ENCODE measurements around the gene IFNA13.

IFNA13 gene

DNA sequence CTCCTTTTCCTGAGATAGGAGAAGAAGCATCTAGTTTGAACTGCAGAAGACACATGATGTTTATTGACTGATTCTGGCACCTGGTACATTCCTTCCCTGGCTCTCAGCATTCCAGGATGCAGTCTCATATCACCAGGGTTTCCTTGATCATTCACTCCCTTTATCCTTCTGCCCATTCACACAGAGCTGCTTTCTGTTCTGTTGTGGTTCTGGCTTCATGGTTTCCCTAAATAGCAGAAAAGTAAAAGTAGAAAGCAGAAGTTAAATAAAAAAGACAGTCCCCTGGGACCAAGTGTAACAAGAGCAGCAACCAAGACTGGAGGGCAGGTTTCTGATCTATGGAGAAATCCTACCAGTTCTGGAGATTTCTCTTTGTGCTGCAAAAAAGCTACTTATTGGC is 44.2 kb upstream of the IFNA13 start (continued):
- TF ChIP-seq ZNF645 (tag by site-specific recombination; IDR thresholded peaks at IDR 0.05) = no peak
- TF ChIP-seq ZNF510 (tag by site-specific recombination; IDR thresholded peaks at IDR 0.05; ENCODE audit: insufficient replicate concordance) = no peak
- no peak for TF ChIP-seq ZNF148 (tag by site-specific recombination; IDR thresholded peaks at IDR 0.05; ENCODE audit: borderline replicate concordance)
- TF ChIP-seq ZNF24 (tag by site-specific recombination; IDR thresholded peaks at IDR 0.05) = no peak

DNA sequence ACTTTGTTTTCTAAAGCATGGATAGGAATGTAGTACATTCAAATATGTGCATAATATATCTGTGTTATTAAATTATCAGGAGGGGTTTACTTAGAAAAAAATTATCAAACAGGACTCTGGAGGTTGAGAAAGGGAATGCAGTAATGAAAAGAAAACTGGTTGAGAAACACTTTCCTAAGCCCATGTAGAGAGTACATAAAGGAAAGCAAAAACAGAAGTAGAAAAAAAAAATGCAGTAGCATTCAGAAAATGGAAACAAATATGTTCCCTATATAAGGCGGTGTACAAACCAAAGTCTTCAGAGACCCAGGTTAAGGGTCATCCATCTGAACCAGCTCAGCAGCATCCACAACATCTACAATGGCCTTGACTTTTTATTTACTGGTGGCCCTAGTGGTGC is 41.0 kb upstream of the IFNA13 start, which contains the start of gene IFNA8:
TSS of gene IFNA8 (plus strand) at position 301 of the 400 bp plus-strand sequence. CDS start at position 361, 60 bp downstream.
- CTCF ChIA-PET = interaction anchor here (1.0 to 5.9 kb wide), 2 partner anchors 13 to 225 kb away, joined by 3 to 28 read pairs; no protein-coding TSS in a partner anchor
- H3K27ac ChIP-seq (ENCODE audit: extremely low read depth, low read depth, low read length) = no peak within 1 kb of the TSS

DNA sequence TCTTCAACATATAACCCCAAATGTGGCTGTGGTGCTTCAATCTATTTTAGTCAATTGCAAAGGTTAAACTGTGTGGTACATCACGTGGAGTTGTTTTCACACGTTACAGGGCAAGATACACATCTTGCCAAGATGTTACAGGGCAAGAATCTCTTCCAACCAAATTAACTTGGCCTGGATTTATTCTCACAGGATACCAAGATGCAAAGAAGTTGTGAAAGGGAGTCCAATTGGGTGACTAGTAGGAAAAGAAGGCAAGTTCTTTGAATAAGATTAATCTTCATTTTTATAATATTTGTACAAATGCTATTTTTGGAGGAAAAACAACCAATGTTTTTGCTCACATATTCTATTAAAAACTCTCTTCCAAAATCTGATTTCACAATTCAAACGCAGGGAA is 36.3 kb upstream of the IFNA13 start:
- Histone ChIP-seq H3K36me3 (ENCODE audit: control insufficient read depth in 2 of 2, insufficient read depth in 1 of 2, low read length in 2 of 2) (no peaks in the 10 kb centered on the region), H3K4me1 (ENCODE audit: control insufficient read depth, insufficient read depth, low read length) (no peaks in the 10 kb centered on the region), H3K4me3 (ENCODE audit: low read depth, low read length) (no peak overlapping the region), H3K9me3 (ENCODE audit: control insufficient read depth, insufficient read depth, low read depth, low read length) (no peaks in the 10 kb centered on the region), H3K27ac (ENCODE audit: extremely low read depth, low read depth, low read length) (no peak overlapping the region)
- CTCF ChIA-PET = interaction anchor here (0.6 kb wide), 1 partner anchor 604 kb away, joined by 3 read pairs; no protein-coding TSS in a partner anchor
- POLR2A ChIA-PET = no interaction called here
- TF ChIP-seq SP7 (tag by site-specific recombination; IDR thresholded peaks at IDR 0.05) (no peak), ZNF670 (tag by site-specific recombination; IDR thresholded peaks at IDR 0.05; ENCODE audit: low read depth) (no peak), MEIS1 (CRISPR knock-in tag; IDR thresholded peaks at IDR 0.05; ENCODE audit: borderline replicate concordance) (no peak), ZNF658 (tag by site-specific recombination; IDR thresholded peaks at IDR 0.05) (no peak), ZNF571 (tag by site-specific recombination; IDR thresholded peaks at IDR 0.05) (no peak), ZNF311 (tag by site-specific recombination; IDR thresholded peaks at IDR 0.05; ENCODE audit: borderline replicate concordance) (no peak), ZNF37A (tag by site-specific recombination; IDR thresholded peaks at IDR 0.05) (no peak), BCL11B (tag by site-specific recombination; IDR thresholded peaks at IDR 0.05; ENCODE audit: low read depth) (no peak), WT1 (tag by site-specific recombination; IDR thresholded peaks at IDR 0.05) (no peak), ZBTB1 (tag by site-specific recombination; IDR thresholded peaks at IDR 0.05) (no peak), EGR2 (tag by site-specific recombination; IDR thresholded peaks at IDR 0.05; ENCODE audit: low read depth) (no peak), ZNF146 (tag by site-specific recombination; IDR thresholded peaks at IDR 0.05) (no peak), CTCF (tag by site-specific recombination; IDR thresholded peaks at IDR 0.05) (no peak), KLF16 (tag by site-specific recombination; IDR thresholded peaks at IDR 0.05) (no peak), ZNF792 (tag by site-specific recombination; IDR thresholded peaks at IDR 0.05) (no peak)
- TF ChIP-seq, protein P1, sequence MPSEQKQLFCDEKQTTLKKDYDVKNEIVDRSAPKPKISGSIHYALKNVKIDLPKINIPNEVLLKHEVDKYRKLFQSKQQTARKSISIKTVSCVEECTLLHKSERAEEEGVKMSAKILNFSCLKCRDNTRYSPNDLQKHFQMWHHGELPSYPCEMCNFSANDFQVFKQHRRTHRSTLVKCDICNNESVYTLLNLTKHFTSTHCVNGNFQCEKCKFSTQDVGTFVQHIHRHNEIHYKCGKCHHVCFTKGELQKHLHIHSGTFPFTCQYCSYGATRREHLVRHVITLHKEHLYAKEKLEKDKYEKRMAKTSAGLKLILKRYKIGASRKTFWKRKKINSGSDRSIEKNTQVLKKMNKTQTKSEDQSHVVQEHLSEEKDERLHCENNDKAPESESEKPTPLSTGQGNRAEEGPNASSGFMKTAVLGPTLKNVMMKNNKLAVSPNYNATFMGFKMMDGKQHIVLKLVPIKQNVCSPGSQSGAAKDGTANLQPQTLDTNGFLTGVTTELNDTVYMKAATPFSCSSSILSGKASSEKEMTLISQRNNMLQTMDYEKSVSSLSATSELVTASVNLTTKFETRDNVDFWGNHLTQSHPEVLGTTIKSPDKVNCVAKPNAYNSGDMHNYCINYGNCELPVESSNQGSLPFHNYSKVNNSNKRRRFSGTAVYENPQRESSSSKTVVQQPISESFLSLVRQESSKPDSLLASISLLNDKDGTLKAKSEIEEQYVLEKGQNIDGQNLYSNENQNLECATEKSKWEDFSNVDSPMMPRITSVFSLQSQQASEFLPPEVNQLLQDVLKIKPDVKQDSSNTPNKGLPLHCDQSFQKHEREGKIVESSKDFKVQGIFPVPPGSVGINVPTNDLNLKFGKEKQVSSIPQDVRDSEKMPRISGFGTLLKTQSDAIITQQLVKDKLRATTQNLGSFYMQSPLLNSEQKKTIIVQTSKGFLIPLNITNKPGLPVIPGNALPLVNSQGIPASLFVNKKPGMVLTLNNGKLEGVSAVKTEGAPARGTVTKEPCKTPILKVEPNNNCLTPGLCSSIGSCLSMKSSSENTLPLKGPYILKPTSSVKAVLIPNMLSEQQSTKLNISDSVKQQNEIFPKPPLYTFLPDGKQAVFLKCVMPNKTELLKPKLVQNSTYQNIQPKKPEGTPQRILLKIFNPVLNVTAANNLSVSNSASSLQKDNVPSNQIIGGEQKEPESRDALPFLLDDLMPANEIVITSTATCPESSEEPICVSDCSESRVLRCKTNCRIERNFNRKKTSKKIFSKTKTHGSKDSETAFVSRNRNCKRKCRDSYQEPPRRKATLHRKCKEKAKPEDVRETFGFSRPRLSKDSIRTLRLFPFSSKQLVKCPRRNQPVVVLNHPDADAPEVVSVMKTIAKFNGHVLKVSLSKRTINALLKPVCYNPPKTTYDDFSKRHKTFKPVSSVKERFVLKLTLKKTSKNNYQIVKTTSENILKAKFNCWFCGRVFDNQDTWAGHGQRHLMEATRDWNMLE (tag by site-specific recombination; conservative IDR thresholded peaks at IDR 0.05; ENCODE audit: low read depth) = no peak

More for the DNA sequence above, 41.0 kb upstream of the IFNA13 start, which contains the start of gene IFNA8:
- no peaks in the 10 kb centered on the region for H3K9me3 ChIP-seq (ENCODE audit: control insufficient read depth, insufficient read depth, low read depth, low read length)
- H3K36me3 ChIP-seq (ENCODE audit: control insufficient read depth in 2 of 2, insufficient read depth in 1 of 2, low read length in 2 of 2) = no peaks in the 10 kb centered on the region
- TF ChIP-seq, protein P2, sequence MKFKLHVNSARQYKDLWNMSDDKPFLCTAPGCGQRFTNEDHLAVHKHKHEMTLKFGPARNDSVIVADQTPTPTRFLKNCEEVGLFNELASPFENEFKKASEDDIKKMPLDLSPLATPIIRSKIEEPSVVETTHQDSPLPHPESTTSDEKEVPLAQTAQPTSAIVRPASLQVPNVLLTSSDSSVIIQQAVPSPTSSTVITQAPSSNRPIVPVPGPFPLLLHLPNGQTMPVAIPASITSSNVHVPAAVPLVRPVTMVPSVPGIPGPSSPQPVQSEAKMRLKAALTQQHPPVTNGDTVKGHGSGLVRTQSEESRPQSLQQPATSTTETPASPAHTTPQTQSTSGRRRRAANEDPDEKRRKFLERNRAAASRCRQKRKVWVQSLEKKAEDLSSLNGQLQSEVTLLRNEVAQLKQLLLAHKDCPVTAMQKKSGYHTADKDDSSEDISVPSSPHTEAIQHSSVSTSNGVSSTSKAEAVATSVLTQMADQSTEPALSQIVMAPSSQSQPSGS (tag by site-specific recombination; IDR thresholded peaks at IDR 0.05; ENCODE audit: low read depth) = no peak
- TF ChIP-seq ZSCAN16 (tag by site-specific recombination; IDR thresholded peaks at IDR 0.05) (no peak), OSR2 (tag by site-specific recombination; IDR thresholded peaks at IDR 0.05) (no peak), PRDM1 (tag by site-specific recombination; IDR thresholded peaks at IDR 0.05) (0 out of 2 replicates have a peak, but pooled peaks have one; percentile 14)
- H3K4me3 ChIP-seq (ENCODE audit: low read depth, low read length) = no peak within 1 kb of the TSS
- POLR2A ChIA-PET = no interaction called here
- H3K4me1 ChIP-seq (ENCODE audit: control insufficient read depth, insufficient read depth, low read length) = no peaks in the 10 kb centered on the region
